HEK293 (cell line): ENCODE data around the gene MAP1B.

Experiments used
- EGR2 ChIP-seq: fragments of 450-650 bp; formaldehyde crosslinking; IDR thresholded peaks from 2 replicates; pipeline ENCODE4 v1.5.1; 2016; ENCODE audit warnings: low read depth, missing biosample characterization, missing genetic modification characterization
- FEZF1 ChIP-seq: fragments of 450-650 bp; formaldehyde crosslinking; IDR thresholded peaks from 2 replicates; pipeline ENCODE4 v1.5.1; 2016; ENCODE audit warnings: missing biosample characterization, missing genetic modification characterization
- GFI1B ChIP-seq: fragments of 450-650 bp; formaldehyde crosslinking; IDR thresholded peaks from 2 replicates; pipeline ENCODE4 v1.5.1; 2016; ENCODE audit warnings: missing biosample characterization, missing genetic modification characterization
- GLIS2 ChIP-seq: fragments of 450-650 bp; formaldehyde crosslinking; IDR thresholded peaks from 2 replicates; pipeline ENCODE4 v1.5.1; 2016; ENCODE audit warnings: missing biosample characterization, missing genetic modification characterization
- KLF7 ChIP-seq: fragments of 450-650 bp; formaldehyde crosslinking; IDR thresholded peaks from 2 replicates; pipeline ENCODE4 v1.5.1; 2016; ENCODE audit warnings: missing biosample characterization, missing genetic modification characterization, borderline replicate concordance
- MZF1 ChIP-seq: fragments of 450-650 bp; formaldehyde crosslinking; IDR thresholded peaks from 2 replicates; pipeline ENCODE4 v1.5.1; 2017; ENCODE audit warnings: missing biosample characterization, missing genetic modification characterization, borderline replicate concordance
- PBX3 ChIP-seq: sonication (generic); formaldehyde crosslinking; IDR thresholded peaks from 2 replicates; pipeline ENCODE4 v1.8.1; 2022; ENCODE audit warnings: mild to moderate bottlenecking, moderate library complexity, missing genetic modification reagents
- ZBTB17 ChIP-seq: fragments of 450-650 bp; formaldehyde crosslinking; IDR thresholded peaks from 2 replicates; pipeline ENCODE4 v1.5.1; 2016; ENCODE audit warnings: missing biosample characterization, missing genetic modification characterization
- ZBTB26 ChIP-seq: fragments of 450-650 bp; formaldehyde crosslinking; optimal IDR thresholded peaks from 2 replicates; pipeline ENCODE3; 2016; ENCODE audit warnings: missing biosample characterization, mild to moderate bottlenecking, missing genetic modification characterization
- ZNF112 ChIP-seq: fragments of 450-650 bp; formaldehyde crosslinking; IDR thresholded peaks from 2 replicates; pipeline ENCODE4 v1.5.0; 2017; ENCODE audit warnings: missing biosample characterization, missing genetic modification characterization
- ZNF157 ChIP-seq: fragments of 450-650 bp; formaldehyde crosslinking; IDR thresholded peaks from 2 replicates; pipeline ENCODE4 v1.5.1; 2016; ENCODE audit warnings: missing biosample characterization, missing genetic modification characterization
- ZNF18 ChIP-seq: fragments of 450-650 bp; formaldehyde crosslinking; IDR thresholded peaks from 2 replicates; pipeline ENCODE4 v1.5.1; 2016; ENCODE audit warnings: missing biosample characterization, missing genetic modification characterization
- ZNF211 ChIP-seq: fragments of 450-650 bp; formaldehyde crosslinking; IDR thresholded peaks from 2 replicates; pipeline ENCODE4 v1.5.1; 2016; ENCODE audit warnings: low read depth, missing biosample characterization, missing genetic modification characterization
- ZNF26 ChIP-seq: fragments of 450-650 bp; formaldehyde crosslinking; IDR thresholded peaks from 2 replicates; pipeline ENCODE4 v1.5.1; 2016; ENCODE audit warnings: missing biosample characterization, missing genetic modification characterization
- ZNF274 ChIP-seq, 2 experiments: fragments of 200-500 bp in 1 of 2; fragments of 450-650 bp in 1 of 2; sonication (Bioruptor generic) in 1 of 2; formaldehyde crosslinking in 1 of 2; IDR thresholded peaks; 2 replicates each; pipeline versions ENCODE4 v1.5.1 to v1.6.1; 2014 to 2016; ENCODE audit warnings: borderline replicate concordance in 1 of 2, inconsistent platforms in 1 of 2, low read length in 1 of 2, missing biosample characterization in 1 of 2, missing genetic modification characterization in 1 of 2
- ZNF280C ChIP-seq: fragments of 450-650 bp; formaldehyde crosslinking; IDR thresholded peaks from 2 replicates; pipeline ENCODE4 v1.5.1; 2016; ENCODE audit warnings: missing biosample characterization, missing genetic modification characterization
- ZNF423 ChIP-seq: fragments of 450-650 bp; formaldehyde crosslinking; IDR thresholded peaks from 2 replicates; pipeline ENCODE4 v1.5.1; 2016; ENCODE audit warnings: missing biosample characterization, missing genetic modification characterization
- ZNF433 ChIP-seq: fragments of 450-650 bp; formaldehyde crosslinking; IDR thresholded peaks from 2 replicates; pipeline ENCODE4 v1.5.1; 2016; ENCODE audit warnings: missing biosample characterization, missing genetic modification characterization, low read depth
- ZNF488 ChIP-seq: fragments of 450-650 bp; formaldehyde crosslinking; IDR thresholded peaks from 2 replicates; pipeline ENCODE4 v1.5.1; 2016; ENCODE audit warnings: missing biosample characterization, missing genetic modification characterization
- ZNF514 ChIP-seq: fragments of 450-650 bp; formaldehyde crosslinking; IDR thresholded peaks from 2 replicates; pipeline ENCODE4 v1.5.1; 2016; ENCODE audit warnings: missing biosample characterization, missing genetic modification characterization
- ZNF555 ChIP-seq: fragments of 450-650 bp; formaldehyde crosslinking; conservative IDR thresholded peaks from 2 replicates; pipeline ENCODE4 v1.5.1; 2017; ENCODE audit warnings: missing biosample characterization, mild to moderate bottlenecking, missing genetic modification characterization, inconsistent platforms
- ZNF560 ChIP-seq: fragments of 450-650 bp; formaldehyde crosslinking; IDR thresholded peaks from 2 replicates; pipeline ENCODE4 v1.5.1; 2017; ENCODE audit warnings: missing biosample characterization, missing genetic modification characterization, borderline replicate concordance
- ZNF561 ChIP-seq: fragments of 450-650 bp; IDR thresholded peaks from 2 replicates; pipeline ENCODE4 v1.5.1; 2018; ENCODE audit warnings: missing biosample characterization, missing genetic modification characterization, borderline replicate concordance
- ZNF571 ChIP-seq: fragments of 450-650 bp; formaldehyde crosslinking; IDR thresholded peaks from 2 replicates; pipeline ENCODE4 v1.5.0; 2017; ENCODE audit warnings: missing biosample characterization, missing genetic modification characterization
- ZNF623 ChIP-seq: fragments of 450-650 bp; formaldehyde crosslinking; IDR thresholded peaks from 2 replicates; pipeline ENCODE4 v1.5.1; 2016; ENCODE audit warnings: missing biosample characterization, missing genetic modification characterization
- ZNF645 ChIP-seq: fragments of 450-650 bp; formaldehyde crosslinking; IDR thresholded peaks from 2 replicates; pipeline ENCODE4; 2016; ENCODE audit warnings: missing biosample characterization, missing genetic modification characterization
- ZNF664 ChIP-seq: fragments of 450-650 bp; formaldehyde crosslinking; IDR thresholded peaks from 2 replicates; pipeline ENCODE4 v1.5.1; 2016; ENCODE audit warnings: missing biosample characterization, missing genetic modification characterization
- ZNF670 ChIP-seq: fragments of 450-650 bp; formaldehyde crosslinking; IDR thresholded peaks from 2 replicates; pipeline ENCODE4 v1.5.1; 2016; ENCODE audit warnings: missing biosample characterization, missing genetic modification characterization, low read depth
- ZNF677 ChIP-seq: fragments of 450-650 bp; IDR thresholded peaks from 2 replicates; pipeline ENCODE4 v1.5.0; 2018; ENCODE audit warnings: missing biosample characterization, mild to moderate bottlenecking, missing genetic modification characterization, moderate library complexity
- ZNF747 ChIP-seq: fragments of 450-650 bp; formaldehyde crosslinking; IDR thresholded peaks from 2 replicates; pipeline ENCODE4 v1.5.1; 2016; ENCODE audit warnings: missing biosample characterization, missing genetic modification characterization

Gene MAP1B

GRCh38 chr5:72107131-72107900 is at the start of gene MAP1B (continued):
- no peak for TF ChIP-seq ZNF274 (IDR thresholded peaks at IDR 0.05; ENCODE audit: low read length)
- no peak for TF ChIP-seq ZNF274 (tag by site-specific recombination; IDR thresholded peaks at IDR 0.05; ENCODE audit: borderline replicate concordance)
- no peak for TF ChIP-seq ZNF560 (tag by site-specific recombination)
- no peak for TF ChIP-seq ZNF645 (tag by site-specific recombination)
- TF ChIP-seq ZBTB26 (tag by site-specific recombination) = peak; percentile 97
- TF ChIP-seq ZNF664 (tag by site-specific recombination) = no peak
- TF ChIP-seq FEZF1 (tag by site-specific recombination) = no peak
- TF ChIP-seq ZNF26 = no peak
- peak; percentile 88 for TF ChIP-seq GLIS2
- 0 out of 2 replicates have a peak, but pooled peaks have one; percentile 11 for TF ChIP-seq ZNF18 (tag by site-specific recombination)
- no peak for TF ChIP-seq ZNF571 (tag by site-specific recombination)
- no peak for TF ChIP-seq ZNF555 (tag by site-specific recombination)
- no peak for TF ChIP-seq ZNF433 (tag by site-specific recombination)
- TF ChIP-seq KLF7 (tag by site-specific recombination) = peak; percentile 15; the same call in 1 of the 2 replicates
- 0 out of 2 replicates have a peak, but pooled peaks have one; percentile 50 for TF ChIP-seq ZNF423 (tag by site-specific recombination)
- no peak for TF ChIP-seq ZNF112 (tag by site-specific recombination)
- TF ChIP-seq ZNF561 (tag by site-specific recombination) = peak; percentile 85
- no peak for TF ChIP-seq ZNF157 (tag by site-specific recombination)
- no peak for TF ChIP-seq ZNF747 (tag by site-specific recombination)
- no peak for TF ChIP-seq ZNF670
- TF ChIP-seq ZNF280C (tag by site-specific recombination) = no peak
- TF ChIP-seq ZNF488 (tag by site-specific recombination) = no peak
- TF ChIP-seq ZNF514 = no peak
- no peak; the same call in 1 of the 2 replicates for TF ChIP-seq GFI1B
- no peak for TF ChIP-seq ZNF211
- TF ChIP-seq MZF1 (tag by site-specific recombination) = 0 out of 2 replicates have a peak, but pooled peaks have one; percentile 27
- TF ChIP-seq ZBTB17 = peak; percentile 72
- no peak for TF ChIP-seq ZNF677
- no peak for TF ChIP-seq ZNF623
- TF ChIP-seq PBX3 = peak; percentile 71
- peak; percentile 92 for TF ChIP-seq EGR2 (tag by site-specific recombination)
